OCI-LY7 (cell line): ENCODE data around the gene IL25.

Experiments
- CTCF ChIP-seq: fragments of 200-600 bp; sonication (generic); conservative IDR thresholded peaks from 2 replicates; pipeline ENCODE4 v1.5.1; 2014; ENCODE audit warnings: mild to moderate bottlenecking, antibody characterized with exemption, low read length, moderate library complexity, mixed read lengths
- EZH2phosphoT487 ChIP-seq: fragments of 200-600 bp; sonication (generic); IDR thresholded peaks from 2 replicates; pipeline ENCODE4 v1.6.1; 2018; ENCODE audit warnings: low read depth, borderline replicate concordance, mild to moderate bottlenecking, mixed run types, antibody characterized with exemption, low read length, moderate library complexity, mixed read lengths

GRCh38 chr14:23405096-23405495 lies 32.5 kb downstream of the IL25 start:
- no peak for TF ChIP-seq CTCF
- no peak for TF ChIP-seq EZH2phosphoT487
